HG03039 (cell line): ENCODE measurements around the gene VARS2.

ENCODE experiments used
- ATAC-seq: cut with Tn5 transposase; IDR thresholded peaks from one replicate; pipeline ENCODE4 v1.9.1; 2021; ENCODE audit warnings: mild to moderate bottlenecking, moderate library complexity; ENCODE audit not compliant: unreplicated experiment

The VARS2 gene

GRCh38 chr6:30884521-30885480, 29.2 kb upstream of the VARS2 start:
- no peak for ATAC-seq

GRCh38 chr6:30885481-30885998, 28.5 kb upstream of the VARS2 start:
- ATAC-seq, result no peak

- no peak for ATAC-seq
Observed at GRCh38 chr6:30885999-30886896, 27.8 kb upstream of the VARS2 start.

GRCh38 chr6:30886897-30887255, 27.2 kb upstream of the VARS2 start:
- no peak for ATAC-seq

- no peak for ATAC-seq
Observed at GRCh38 chr6:30887901-30888815, 25.9 kb upstream of the VARS2 start.

- ATAC-seq, result no peak
Observed at GRCh38 chr6:30888816-30889495, 25.1 kb upstream of the VARS2 start.

GRCh38 chr6:30889496-30889885, 24.5 kb upstream of the VARS2 start:
- no peak for ATAC-seq

GRCh38 chr6:30889921-30890645, 24.0 kb upstream of the VARS2 start:
- no peak for ATAC-seq

- ATAC-seq, result no peak
Observed at GRCh38 chr6:30890646-30891449, 23.2 kb upstream of the VARS2 start.

GRCh38 chr6:30891450-30891723, 22.7 kb upstream of the VARS2 start:
- no peak for ATAC-seq

- ATAC-seq, result no peak
Observed at GRCh38 chr6:30891816-30892538, 22.1 kb upstream of the VARS2 start.

GRCh38 chr6:30893001-30893591, 20.9 kb upstream of the VARS2 start:
- ATAC-seq, result no peak

GRCh38 chr6:30893666-30894065, 20.4 kb upstream of the VARS2 start:
- ATAC-seq, result no peak

GRCh38 chr6:30894381-30894780, 19.7 kb upstream of the VARS2 start:
- no peak for ATAC-seq

GRCh38 chr6:30894935-30895334, 19.1 kb upstream of the VARS2 start:
- no peak for ATAC-seq

GRCh38 chr6:30895343-30895742, 18.7 kb upstream of the VARS2 start:
- ATAC-seq, result no peak

GRCh38 chr6:30896541-30896940, 17.5 kb upstream of the VARS2 start:
- ATAC-seq, result no peak

GRCh38 chr6:30897882-30898281, 16.2 kb upstream of the VARS2 start:
- no peak for ATAC-seq
